Thoracic aorta (tissue), 2 donors: ENCODE measurements around the gene ABCA12. TPM values are rescaled to one million over a fixed set of nuclear protein-coding genes. Genes with fewer than 3 reads are reported as not detected.

Experiments used
- ATAC-seq: fragments of 150-250 bp; one replicate; pipeline ENCODE4 v1.8.0; 2017; ENCODE audit warnings: low read depth; ENCODE audit not compliant: insufficient number of reproducible peaks, low FRiP score
- DNase-seq: peaks from one replicate; pipeline ENCODE4 v3.0.0-alpha.2; 2020; ENCODE audit warnings: low spot score
- H3K27ac ChIP-seq, 2 donors: fragments of 200-600 bp; sonication (generic); 1 replicate in 1 of 2; 2 replicates in 1 of 2; pipeline ENCODE4 v1.5.1; 2016; ENCODE audit warnings: mild to moderate bottlenecking in 2 of 2, moderate library complexity in 2 of 2
- H3K27me3 ChIP-seq: fragments of 200-600 bp; sonication (generic); replicated peaks from 2 replicates; pipeline ENCODE4 v1.6.0; 2016; ENCODE audit warnings: mild to moderate bottlenecking; ENCODE audit not compliant: insufficient read depth
- H3K36me3 ChIP-seq: fragments of 200-600 bp; sonication (generic); one replicate; pipeline ENCODE4 v1.5.1; 2016
- H3K4me1 ChIP-seq, 2 donors: fragments of 200-600 bp; sonication (generic); 1 replicate in 1 of 2; 2 replicates in 1 of 2; pipeline versions ENCODE4 v1.5.1 to v1.6.0; 2016; ENCODE audit warnings: low read depth in 2 of 2, mild to moderate bottlenecking in 1 of 2; ENCODE audit not compliant: control insufficient read depth in 1 of 2
- H3K4me3 ChIP-seq: fragments of 200-600 bp; sonication (generic); 2 replicates; pipeline ENCODE4 v1.5.1; 2016; ENCODE audit warnings: mild to moderate bottlenecking
- H3K9me3 ChIP-seq: fragments of 200-600 bp; sonication (generic); 2 replicates; pipeline ENCODE4 v1.5.1; 2016
- total RNA-seq, 2 donors: library from RNA; depleted of rRNA; stranded (reverse); fragments of >200 nt; gene quantifications; one replicate each; pipeline versions ENCODE4 v1.1.0 to v1.2.3, GENCODE V29; 2016
- TF ChIP-seq, protein P1 (sequence below): fragments of 200-600 bp; sonication (generic); IDR thresholded peaks from one replicate; pipeline ENCODE4 v1.5.1; 2019; ENCODE audit warnings: antibody characterized with exemption

The ABCA12 gene
- total RNA-seq, 2 donors from 2014 or later, result 0.14 TPM; not detected in 1

DNA sequence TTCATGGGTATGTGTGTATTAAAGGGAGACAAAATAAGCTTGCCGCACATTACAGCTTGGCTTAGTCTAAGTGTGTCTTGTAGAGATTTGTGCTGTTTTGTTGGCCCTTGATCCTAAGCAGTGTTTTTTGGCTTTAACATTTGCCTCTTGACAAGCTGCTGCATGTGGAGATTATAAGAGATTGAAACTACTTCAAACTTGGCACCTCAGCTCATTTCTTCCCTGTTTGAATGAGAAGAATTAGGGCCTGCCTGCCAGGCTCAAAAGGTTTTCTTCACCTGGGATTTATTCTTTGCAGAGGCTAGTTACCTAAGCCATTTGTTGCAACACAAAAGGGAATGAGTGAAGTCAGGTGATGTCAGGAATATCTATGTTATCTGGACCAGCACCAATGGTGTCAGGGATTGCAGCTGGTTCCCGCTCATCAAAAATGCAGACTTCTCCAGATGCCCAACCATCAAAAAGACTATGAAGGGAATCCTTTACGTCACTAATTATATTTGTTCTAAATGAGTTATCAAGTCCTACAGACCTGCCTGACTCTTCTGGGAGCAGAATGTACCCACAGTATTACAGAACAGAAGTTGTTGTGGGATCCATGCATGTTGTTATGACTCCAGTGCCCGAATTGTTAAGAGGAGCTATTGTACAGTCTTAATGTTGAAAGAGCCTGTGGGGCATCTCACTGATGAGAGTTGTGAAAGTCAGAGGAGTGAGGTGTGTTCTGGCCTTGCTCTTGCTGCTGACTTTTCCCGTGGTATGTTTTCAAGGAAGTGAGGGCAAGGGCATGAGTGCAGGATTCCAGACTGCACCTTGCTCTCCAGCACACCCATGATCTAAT lies 31.0 kb downstream of the ABCA12 start:
- DNase-seq (no peak), ATAC-seq (no peak)
- H3K4me1 ChIP-seq, result no peaks in the 10 kb centered on the region
- TF ChIP-seq, protein P1, sequence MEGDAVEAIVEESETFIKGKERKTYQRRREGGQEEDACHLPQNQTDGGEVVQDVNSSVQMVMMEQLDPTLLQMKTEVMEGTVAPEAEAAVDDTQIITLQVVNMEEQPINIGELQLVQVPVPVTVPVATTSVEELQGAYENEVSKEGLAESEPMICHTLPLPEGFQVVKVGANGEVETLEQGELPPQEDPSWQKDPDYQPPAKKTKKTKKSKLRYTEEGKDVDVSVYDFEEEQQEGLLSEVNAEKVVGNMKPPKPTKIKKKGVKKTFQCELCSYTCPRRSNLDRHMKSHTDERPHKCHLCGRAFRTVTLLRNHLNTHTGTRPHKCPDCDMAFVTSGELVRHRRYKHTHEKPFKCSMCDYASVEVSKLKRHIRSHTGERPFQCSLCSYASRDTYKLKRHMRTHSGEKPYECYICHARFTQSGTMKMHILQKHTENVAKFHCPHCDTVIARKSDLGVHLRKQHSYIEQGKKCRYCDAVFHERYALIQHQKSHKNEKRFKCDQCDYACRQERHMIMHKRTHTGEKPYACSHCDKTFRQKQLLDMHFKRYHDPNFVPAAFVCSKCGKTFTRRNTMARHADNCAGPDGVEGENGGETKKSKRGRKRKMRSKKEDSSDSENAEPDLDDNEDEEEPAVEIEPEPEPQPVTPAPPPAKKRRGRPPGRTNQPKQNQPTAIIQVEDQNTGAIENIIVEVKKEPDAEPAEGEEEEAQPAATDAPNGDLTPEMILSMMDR, result no peak
- H3K27me3 ChIP-seq, result no peaks in the 10 kb centered on the region
- no peaks in the 10 kb centered on the region for H3K36me3 ChIP-seq
- no peaks in the 10 kb centered on the region for H3K9me3 ChIP-seq
- no peak overlapping the region for H3K4me3 ChIP-seq
- H3K27ac ChIP-seq, result no peak overlapping the region

DNA sequence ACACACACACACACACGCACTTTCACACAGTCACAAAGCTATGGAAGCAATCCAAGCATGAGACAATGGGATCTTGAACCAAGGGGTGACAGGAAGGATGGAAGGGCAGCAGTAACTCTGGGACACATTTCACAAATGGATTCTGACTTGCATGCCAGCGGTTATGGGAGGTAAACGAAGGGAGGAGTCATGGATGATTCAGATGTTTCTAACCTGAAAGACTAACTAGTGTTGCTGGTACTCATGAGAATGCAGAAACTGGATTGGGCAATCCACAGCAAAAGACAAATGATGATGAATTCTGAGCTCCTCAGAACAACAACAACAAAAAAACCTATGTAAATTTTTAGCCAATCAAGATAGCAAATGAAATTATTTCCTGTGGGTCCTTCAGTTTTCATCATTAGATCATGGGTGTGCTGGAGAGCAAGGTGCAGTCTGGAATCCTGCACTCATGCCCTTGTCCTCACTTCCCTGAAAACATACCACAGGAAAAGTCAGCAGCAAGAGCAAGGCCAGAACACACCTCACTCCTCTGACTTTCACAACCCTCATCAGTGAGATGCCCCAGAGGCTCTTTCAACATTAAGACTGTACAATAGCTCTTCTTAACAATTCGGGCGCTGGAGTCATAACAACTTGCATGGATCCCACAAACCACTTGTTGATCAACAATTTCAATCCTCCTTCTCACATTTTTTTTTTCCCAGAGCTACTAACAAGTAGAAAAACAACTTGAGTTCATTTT lies 32.6 kb downstream of the ABCA12 start:
- H3K36me3 ChIP-seq, result no peaks in the 10 kb centered on the region
- H3K4me1 ChIP-seq, result no peaks in the 10 kb centered on the region
- DNase-seq (no peak), ATAC-seq (no peak)
- no peak overlapping the region for H3K27ac ChIP-seq
- TF ChIP-seq, protein P1, result no peak
- H3K4me3 ChIP-seq, result no peak overlapping the region
- H3K9me3 ChIP-seq, result no peaks in the 10 kb centered on the region
- no peaks in the 10 kb centered on the region for H3K27me3 ChIP-seq

DNA sequence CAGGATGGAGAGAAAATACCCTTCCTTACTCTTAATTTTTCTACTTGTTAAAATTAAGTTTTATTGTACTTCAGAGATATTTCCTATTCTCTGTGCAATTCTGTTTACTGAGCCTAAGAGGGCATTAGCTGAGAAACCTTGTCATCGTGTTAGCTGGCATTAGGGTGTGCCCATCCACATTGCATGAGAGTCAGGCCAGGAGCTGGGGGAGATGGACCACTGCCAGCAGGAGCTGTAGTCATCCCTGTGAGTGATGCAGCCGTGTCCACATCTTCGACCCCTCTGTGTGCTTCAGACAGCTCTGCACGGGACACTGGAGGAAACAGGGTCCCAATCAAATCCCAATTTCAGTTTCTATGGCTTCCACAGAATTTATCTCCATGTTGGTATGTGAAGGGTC lies 34.2 kb downstream of the ABCA12 start:
- no peak for DNase-seq
- H3K27ac ChIP-seq, result no peak overlapping the region
- H3K9me3 ChIP-seq, result no peaks in the 10 kb centered on the region
- no peak for ATAC-seq
- H3K4me3 ChIP-seq, result no peak overlapping the region
- H3K36me3 ChIP-seq, result no peaks in the 10 kb centered on the region
- H3K27me3 ChIP-seq, result no peaks in the 10 kb centered on the region
- no peaks in the 10 kb centered on the region for H3K4me1 ChIP-seq
- TF ChIP-seq, protein P1, result no peak

DNA sequence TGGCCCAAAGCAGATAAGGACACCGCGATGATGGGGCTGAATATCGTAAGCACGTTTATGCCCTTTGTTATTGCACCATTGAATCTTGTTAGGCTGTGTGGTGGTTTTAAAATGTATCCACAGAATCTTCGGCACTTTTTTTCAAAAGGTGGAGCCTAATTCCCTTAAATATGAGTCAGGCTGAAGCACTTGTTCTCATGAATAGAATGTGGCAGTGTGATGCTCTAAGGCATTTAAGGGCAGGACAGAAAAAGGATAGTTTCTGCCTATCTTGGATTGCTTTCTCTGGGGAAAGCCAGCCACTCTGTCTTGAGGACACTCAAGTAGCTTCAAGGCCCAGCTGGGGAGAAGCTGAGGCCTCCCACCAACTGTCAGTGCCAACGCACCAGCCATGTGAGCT lies 39.6 kb downstream of the ABCA12 start:
- TF ChIP-seq, protein P1, result no peak
- Histone ChIP-seq H3K4me3 (no peak overlapping the region), H3K9me3 (no peaks in the 10 kb centered on the region), H3K27me3 (no peaks in the 10 kb centered on the region), H3K27ac (no peak overlapping the region), H3K36me3 (no peaks in the 10 kb centered on the region), H3K4me1 (no peaks in the 10 kb centered on the region)
- ATAC-seq (no peak), DNase-seq (no peak)

DNA sequence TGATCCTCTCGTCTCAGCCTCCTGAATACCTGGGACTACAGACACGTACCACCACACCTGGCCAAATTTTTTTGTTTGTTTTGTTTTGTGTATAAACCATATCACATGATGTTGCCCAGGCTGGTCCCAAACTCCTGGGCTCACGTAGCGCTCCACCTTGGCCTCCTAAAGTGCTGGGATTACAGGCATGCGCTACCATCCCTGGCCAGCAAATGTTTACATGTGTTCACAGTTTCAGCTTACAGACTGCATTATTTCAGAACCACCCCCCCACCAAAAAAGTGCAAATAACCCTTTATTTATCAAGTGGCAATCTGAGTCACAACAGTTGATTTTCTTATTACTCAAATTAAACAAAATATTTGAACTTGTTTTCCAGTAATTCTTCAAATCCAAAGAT lies 54.3 kb downstream of the ABCA12 start:
- no peaks in the 10 kb centered on the region for H3K4me1 ChIP-seq
- no peak for ATAC-seq
- no peak overlapping the region for H3K4me3 ChIP-seq
- H3K9me3 ChIP-seq, result no peaks in the 10 kb centered on the region
- no peaks in the 10 kb centered on the region for H3K36me3 ChIP-seq
- H3K27me3 ChIP-seq, result no peaks in the 10 kb centered on the region
- TF ChIP-seq, protein P1, result no peak
- no peak overlapping the region for H3K27ac ChIP-seq
- no peak for DNase-seq
